Loucy (cell line): Measurements from ENCODE around the gene NARF.
A peak's percentile ranks its signal among the peaks of the same experiment; 100 is the strongest.

Experiments
- H2AFZ ChIP-seq: fragments of 200-600 bp; sonication (generic); 2 replicates; pipeline ENCODE4 v1.6.0; 2016; ENCODE audit warnings: antibody characterized with exemption, mild to moderate bottlenecking, low read length, moderate library complexity
- H3F3A ChIP-seq: fragments of 200-600 bp; 2 replicates; pipeline ENCODE4 v1.6.0; 2016; ENCODE audit warnings: antibody characterized with exemption, low read depth, mild to moderate bottlenecking
- H3K27me3 ChIP-seq: fragments of 200-600 bp; sonication (generic); 2 replicates; pipeline ENCODE4 v1.6.1; 2014; ENCODE audit warnings: low read length, mild to moderate bottlenecking; ENCODE audit not compliant: insufficient read depth, poor library complexity, severe bottlenecking
- H3K36me3 ChIP-seq: fragments of 200-600 bp; sonication (generic); 2 replicates; pipeline ENCODE4 v1.6.1; 2016; ENCODE audit warnings: low read length; ENCODE audit not compliant: insufficient read depth
- H3K4me1 ChIP-seq: fragments of 200-600 bp; sonication (generic); 2 replicates; pipeline ENCODE4 v1.5.1; 2014; ENCODE audit warnings: low read length, mild to moderate bottlenecking; ENCODE audit not compliant: insufficient read depth, poor library complexity, severe bottlenecking
- H3K4me2 ChIP-seq: fragments of 200-600 bp; sonication (generic); 2 replicates; pipeline ENCODE4 v1.6.0; 2014; ENCODE audit warnings: antibody characterized with exemption, low read length, low read depth, mild to moderate bottlenecking; ENCODE audit not compliant: poor library complexity, severe bottlenecking
- H3K4me3 ChIP-seq: fragments of 200-600 bp; sonication (generic); 2 replicates; pipeline ENCODE4 v1.5.1; 2014; ENCODE audit warnings: low read length, mild to moderate bottlenecking, mixed read lengths; ENCODE audit not compliant: poor library complexity, severe bottlenecking
- H3K79me2 ChIP-seq: fragments of 200-600 bp; sonication (generic); 2 replicates; pipeline ENCODE4 v1.6.1; 2014; ENCODE audit warnings: low read length; ENCODE audit not compliant: insufficient read depth
- H3K9ac ChIP-seq: fragments of 200-600 bp; sonication (generic); 2 replicates; pipeline ENCODE4 v1.6.0; 2014; ENCODE audit warnings: mild to moderate bottlenecking, low read depth, low read length, moderate library complexity; ENCODE audit not compliant: poor library complexity, severe bottlenecking
- H3K9me2 ChIP-seq: fragments of 200-600 bp; sonication (generic); replicated peaks from 2 replicates; pipeline ENCODE4 v1.6.1; 2016; ENCODE audit warnings: low read depth, low read length, mixed read lengths
- H3K9me3 ChIP-seq: fragments of 200-600 bp; sonication (generic); 2 replicates; pipeline ENCODE4 v1.6.1; 2014; ENCODE audit warnings: mild to moderate bottlenecking, antibody characterized with exemption, low read length, low read depth; ENCODE audit not compliant: insufficient read depth
- H4K20me1 ChIP-seq: fragments of 200-600 bp; sonication (generic); 2 replicates; pipeline ENCODE4 v1.6.0; 2014; ENCODE audit warnings: antibody characterized with exemption, low read length, mild to moderate bottlenecking; ENCODE audit not compliant: insufficient read depth, poor library complexity, severe bottlenecking
- EZH2phosphoT487 ChIP-seq: fragments of 200-600 bp; IDR thresholded peaks from 2 replicates; pipeline ENCODE4 v1.6.1; 2018; ENCODE audit warnings: antibody characterized with exemption, mild to moderate bottlenecking, moderate library complexity, borderline replicate concordance
- TF ChIP-seq, protein P1 (sequence below): fragments of 200-600 bp; sonication (generic); conservative IDR thresholded peaks from 2 replicates; pipeline ENCODE4 v1.5.1; 2014; ENCODE audit warnings: mild to moderate bottlenecking, antibody characterized with exemption, low read length

The NARF gene

DNA sequence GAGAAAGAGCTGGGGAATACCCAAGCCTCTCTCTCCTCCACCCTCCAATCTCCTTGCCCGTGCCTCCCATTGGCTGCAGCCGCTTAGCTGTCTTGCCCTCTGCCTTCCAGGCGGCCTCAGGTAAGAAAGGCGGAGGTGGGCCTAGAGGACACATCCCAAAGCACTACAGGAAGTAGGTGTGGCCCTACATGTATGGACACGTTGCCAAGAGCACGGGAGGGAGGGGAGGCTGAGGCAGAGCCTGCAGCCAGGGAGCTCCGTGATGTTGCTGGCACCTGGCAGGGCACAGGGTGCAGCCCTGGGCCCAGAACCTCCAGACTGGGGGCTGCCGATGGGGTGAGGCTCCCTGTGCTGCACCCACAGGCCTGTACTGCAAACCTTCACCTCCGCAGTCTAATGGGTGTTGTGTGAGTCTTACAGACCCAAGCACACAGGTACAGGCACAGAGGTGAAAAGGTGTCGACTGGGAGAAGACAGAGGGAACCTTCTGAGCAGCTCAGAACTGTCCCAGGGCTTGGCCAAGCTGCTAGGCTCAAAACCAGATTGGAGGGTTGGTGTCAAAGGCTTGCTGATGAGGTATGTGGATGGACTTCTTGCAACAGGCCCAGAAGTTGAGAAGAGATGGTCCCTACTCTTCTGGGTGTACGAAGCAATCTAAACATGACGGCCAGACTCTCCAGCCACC, 37.4 kb downstream of the NARF start:
- Histone ChIP-seq H3K79me2 (no peaks in the 10 kb centered on the region), H3K27me3 (no peaks in the 10 kb centered on the region), H3K9me2 (no peaks in the 10 kb centered on the region), H2AFZ (no peak overlapping the region), H3K9me3 (no peaks in the 10 kb centered on the region), H3K9ac (peak overlapping the region; percentile 78), H3F3A (0 out of 2 replicates have a peak, but pooled peaks cover 2% of the 10 kb centered on the region), H4K20me1 (no peaks in the 10 kb centered on the region), H3K36me3 (no peaks in the 10 kb centered on the region), H3K4me1 (peaks cover 28% of the 10 kb centered on the region), H3K4me3 (peak overlapping the region; percentile 75), H3K4me2 (peak overlapping the region; percentile 75)
- no peak for TF ChIP-seq EZH2phosphoT487
- TF ChIP-seq, protein P1, sequence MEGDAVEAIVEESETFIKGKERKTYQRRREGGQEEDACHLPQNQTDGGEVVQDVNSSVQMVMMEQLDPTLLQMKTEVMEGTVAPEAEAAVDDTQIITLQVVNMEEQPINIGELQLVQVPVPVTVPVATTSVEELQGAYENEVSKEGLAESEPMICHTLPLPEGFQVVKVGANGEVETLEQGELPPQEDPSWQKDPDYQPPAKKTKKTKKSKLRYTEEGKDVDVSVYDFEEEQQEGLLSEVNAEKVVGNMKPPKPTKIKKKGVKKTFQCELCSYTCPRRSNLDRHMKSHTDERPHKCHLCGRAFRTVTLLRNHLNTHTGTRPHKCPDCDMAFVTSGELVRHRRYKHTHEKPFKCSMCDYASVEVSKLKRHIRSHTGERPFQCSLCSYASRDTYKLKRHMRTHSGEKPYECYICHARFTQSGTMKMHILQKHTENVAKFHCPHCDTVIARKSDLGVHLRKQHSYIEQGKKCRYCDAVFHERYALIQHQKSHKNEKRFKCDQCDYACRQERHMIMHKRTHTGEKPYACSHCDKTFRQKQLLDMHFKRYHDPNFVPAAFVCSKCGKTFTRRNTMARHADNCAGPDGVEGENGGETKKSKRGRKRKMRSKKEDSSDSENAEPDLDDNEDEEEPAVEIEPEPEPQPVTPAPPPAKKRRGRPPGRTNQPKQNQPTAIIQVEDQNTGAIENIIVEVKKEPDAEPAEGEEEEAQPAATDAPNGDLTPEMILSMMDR, result no peak

DNA sequence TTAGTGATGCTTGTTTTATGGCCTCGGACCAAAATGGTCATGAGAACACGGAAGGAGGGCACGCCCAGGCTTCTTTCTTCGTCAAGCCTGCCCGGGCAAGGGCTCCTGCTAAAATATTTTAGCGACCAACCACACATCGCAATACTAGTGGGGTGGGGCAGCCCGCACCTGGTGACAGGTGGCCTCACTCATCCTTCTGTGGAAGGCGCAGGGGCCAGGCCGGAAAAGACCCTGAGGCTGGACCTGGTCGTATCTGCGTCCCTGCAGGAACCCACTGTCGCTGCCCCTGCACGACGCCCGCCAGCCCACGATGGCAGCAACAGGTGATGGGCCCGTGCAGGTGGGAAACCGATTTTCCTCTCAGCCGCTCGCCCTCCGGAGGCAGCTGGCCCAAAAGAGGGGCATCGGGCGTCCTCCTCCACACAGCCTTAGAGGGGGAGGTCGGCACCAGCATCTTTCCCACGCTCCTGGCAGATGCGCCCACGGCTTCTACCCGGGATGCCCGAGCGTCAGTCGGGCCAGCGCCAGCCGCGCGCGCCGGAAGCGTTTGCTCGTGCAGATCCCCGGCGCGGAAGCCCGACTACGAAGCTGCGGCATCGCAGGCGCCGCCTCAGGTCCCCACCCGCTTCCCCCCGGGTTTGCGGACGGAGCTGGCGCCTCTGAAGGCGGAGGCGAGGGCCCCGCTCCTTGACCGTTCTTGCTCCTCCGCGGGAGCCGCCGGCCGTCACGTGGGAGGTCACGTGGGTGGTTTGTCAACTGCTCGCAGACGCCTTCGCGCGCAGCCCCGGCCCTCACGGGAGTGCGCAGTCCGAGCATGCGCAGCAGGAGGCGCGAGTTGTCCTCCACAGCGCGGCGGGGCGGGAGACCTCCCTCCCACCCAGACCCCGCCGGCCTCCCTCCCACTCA, 38.2 kb downstream of the NARF start:
- Histone ChIP-seq H3K4me2 (peak overlapping the region; percentile 75), H3F3A (0 out of 2 replicates have a peak, but pooled peaks cover 2% of the 10 kb centered on the region), H3K4me3 (peak overlapping the region; percentile 75)

More for the DNA sequence above, 38.2 kb downstream of the NARF start:
- H3K79me2 ChIP-seq, result no peaks in the 10 kb centered on the region
- peaks cover 28% of the 10 kb centered on the region for H3K4me1 ChIP-seq
- H3K9ac ChIP-seq, result peak overlapping the region; percentile 78
- H3K9me3 ChIP-seq, result no peaks in the 10 kb centered on the region
- no peaks in the 10 kb centered on the region for H3K36me3 ChIP-seq
- no peaks in the 10 kb centered on the region for H3K27me3 ChIP-seq
- peak overlapping the region; percentile 77 for H2AFZ ChIP-seq
- H4K20me1 ChIP-seq, result no peaks in the 10 kb centered on the region
- H3K9me2 ChIP-seq, result no peaks in the 10 kb centered on the region
- TF ChIP-seq, protein P1, result no peak
- TF ChIP-seq EZH2phosphoT487, result no peak
